HG03575 (cell line): ENCODE data around the gene PYCR2.

Experiments
- ATAC-seq: cut with Tn5 transposase; IDR thresholded peaks from one replicate; pipeline ENCODE4 v1.9.1; 2021; ENCODE audit not compliant: unreplicated experiment, insufficient number of reproducible peaks, low FRiP score; ENCODE audit errors: extremely low read depth

PYCR2 gene

GRCh38 chr1:225926551-225927113 lies 2.6 kb upstream of the PYCR2 start:
- no peak for ATAC-seq

- no peak for ATAC-seq
Measured at GRCh38 chr1:225923381-225923691, 714 bp downstream of the PYCR2 start.

GRCh38 chr1:225921734-225922709 lies 2.0 kb downstream of the PYCR2 start:
- ATAC-seq, result no peak

- ATAC-seq, result no peak
Measured at GRCh38 chr1:225919906-225920305, 4.1 kb downstream of the PYCR2 start.

GRCh38 chr1:225918280-225918679 lies 5.8 kb downstream of the PYCR2 start:
- ATAC-seq, result no peak

- ATAC-seq, result no peak
Measured at GRCh38 chr1:225917536-225917935, 6.5 kb downstream of the PYCR2 start.

- ATAC-seq, result no peak
Measured at GRCh38 chr1:225917101-225917500, 6.9 kb downstream of the PYCR2 start.

GRCh38 chr1:225915538-225915991 lies 8.5 kb downstream of the PYCR2 start:
- ATAC-seq, result no peak

GRCh38 chr1:225914947-225915346 lies 9.1 kb downstream of the PYCR2 start:
- ATAC-seq, result no peak

GRCh38 chr1:225914391-225914790 lies 9.7 kb downstream of the PYCR2 start:
- ATAC-seq, result no peak

GRCh38 chr1:225911191-225912130 lies 12.6 kb downstream of the PYCR2 start:
- no peak for ATAC-seq

- ATAC-seq, result no peak
Measured at GRCh38 chr1:225909477-225909876, 14.6 kb downstream of the PYCR2 start.

- ATAC-seq, result no peak
Measured at GRCh38 chr1:225908773-225909172, 15.3 kb downstream of the PYCR2 start.

- no peak for ATAC-seq
Measured at GRCh38 chr1:225908013-225908640, 15.9 kb downstream of the PYCR2 start.

GRCh38 chr1:225907341-225907740 lies 16.7 kb downstream of the PYCR2 start:
- no peak for ATAC-seq

- ATAC-seq, result no peak
Measured at GRCh38 chr1:225906467-225906866, 17.6 kb downstream of the PYCR2 start.

- no peak for ATAC-seq
Measured at GRCh38 chr1:225903623-225904022, 20.4 kb downstream of the PYCR2 start.

GRCh38 chr1:225899044-225899925 lies 24.8 kb downstream of the PYCR2 start:
- no peak for ATAC-seq
